ENCODE results near the gene CPT1A.
A peak's percentile ranks its signal among the peaks of the same experiment; 100 is the strongest.

The CPT1A gene

DNA sequence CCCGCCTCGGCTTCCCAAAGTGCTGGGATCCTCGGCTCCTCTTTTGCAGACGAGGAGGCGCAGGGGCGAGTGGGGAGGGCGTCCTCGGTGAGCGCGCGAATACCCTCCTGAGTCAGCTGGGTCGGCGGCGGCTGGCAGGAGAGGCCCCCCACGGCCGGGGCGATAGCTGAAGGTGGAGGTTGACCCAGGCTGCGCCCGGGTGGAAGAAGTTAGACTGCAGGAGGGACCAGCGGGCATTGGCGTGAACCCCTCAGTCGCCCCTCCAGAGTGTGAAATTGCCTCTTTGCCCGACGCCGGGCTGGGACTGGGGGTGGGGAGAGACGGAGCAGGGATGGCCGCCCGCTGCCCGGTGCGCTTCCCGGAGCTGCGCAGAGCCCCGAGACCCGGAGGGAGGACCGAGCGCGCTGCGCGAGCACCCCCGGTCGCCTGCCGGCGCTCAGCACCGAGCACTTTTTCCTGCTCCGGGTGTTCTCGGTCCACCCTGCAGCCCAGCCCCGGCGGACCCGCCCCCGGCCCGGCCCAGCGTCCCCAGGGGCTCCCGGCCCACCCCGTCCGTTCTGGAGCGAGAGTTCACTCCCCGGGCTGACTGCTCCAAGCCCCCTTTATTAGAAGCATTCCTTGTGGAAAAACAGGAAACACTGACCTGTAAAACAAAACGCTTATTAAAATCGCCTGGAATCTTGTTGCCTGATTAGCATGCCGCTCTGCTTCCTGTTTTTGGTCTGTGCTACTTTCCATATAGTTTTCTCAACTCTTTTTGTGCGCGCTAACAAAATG is 13.7 kb upstream of the CPT1A start:
- no peak for FAIRE-seq

DNA sequence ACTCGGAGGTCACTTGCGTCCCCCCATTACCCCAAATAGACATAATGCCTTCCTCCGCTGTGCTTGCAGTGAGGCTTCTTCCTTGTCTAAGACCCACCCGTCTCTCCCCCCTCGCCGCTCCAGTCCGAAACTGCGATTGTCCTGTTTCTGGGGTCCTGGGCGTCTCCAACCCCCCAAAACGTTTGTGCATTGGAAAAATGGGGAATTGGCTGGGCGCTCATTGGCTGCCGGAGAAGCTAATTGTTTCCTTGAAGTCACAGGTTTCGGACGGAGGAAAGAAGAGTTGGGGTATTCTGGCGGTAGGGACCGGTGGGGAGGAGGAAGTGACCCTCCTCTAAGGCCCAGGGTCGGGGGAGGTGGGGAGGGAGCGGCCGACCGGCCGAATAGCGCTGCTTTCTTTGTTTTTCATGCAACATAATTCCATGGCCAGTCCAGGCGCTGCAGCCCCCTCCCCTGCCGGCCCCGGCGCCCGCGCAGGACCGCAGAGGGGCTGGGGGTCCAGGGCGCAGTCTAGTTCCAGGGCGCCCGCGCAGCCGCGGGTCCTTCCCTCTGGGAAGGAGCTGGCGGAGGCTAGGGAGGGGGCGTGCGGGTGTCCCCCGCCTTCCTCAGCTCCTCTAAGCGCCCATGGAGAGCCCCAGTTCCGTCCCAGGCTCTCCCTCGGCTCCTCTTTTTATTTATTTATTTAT is 12.7 kb upstream of the CPT1A start:
- FAIRE-seq: no peak
- DNase-seq (ENCODE audit: extremely low spot score, insufficient read length, low read depth): no peak

More for the DNA sequence above, 13.7 kb upstream of the CPT1A start:
- DNase-seq (ENCODE audit: extremely low spot score, insufficient read length, low read depth): no peak

DNA sequence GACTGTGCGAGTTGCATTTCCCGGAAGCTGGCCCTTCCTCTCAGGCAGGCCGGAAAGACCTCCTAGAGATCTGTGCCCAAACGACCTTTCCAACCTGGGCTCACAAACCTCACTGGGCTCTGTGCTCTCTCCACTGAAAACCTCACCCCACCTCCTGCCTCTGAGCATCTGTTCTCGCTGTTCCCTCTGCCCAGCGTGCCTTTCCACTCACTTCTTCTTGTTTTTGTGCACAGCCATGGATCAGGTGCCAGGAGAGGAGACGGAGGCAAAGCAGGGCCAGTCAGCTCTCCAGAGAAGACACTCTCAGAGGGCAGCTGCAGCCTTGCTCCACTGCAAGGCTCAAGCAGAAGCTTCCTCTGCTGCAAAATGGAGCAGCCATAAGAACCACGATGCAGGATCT is 10.9 kb upstream of the CPT1A start:
- no peak for FAIRE-seq

DNA sequence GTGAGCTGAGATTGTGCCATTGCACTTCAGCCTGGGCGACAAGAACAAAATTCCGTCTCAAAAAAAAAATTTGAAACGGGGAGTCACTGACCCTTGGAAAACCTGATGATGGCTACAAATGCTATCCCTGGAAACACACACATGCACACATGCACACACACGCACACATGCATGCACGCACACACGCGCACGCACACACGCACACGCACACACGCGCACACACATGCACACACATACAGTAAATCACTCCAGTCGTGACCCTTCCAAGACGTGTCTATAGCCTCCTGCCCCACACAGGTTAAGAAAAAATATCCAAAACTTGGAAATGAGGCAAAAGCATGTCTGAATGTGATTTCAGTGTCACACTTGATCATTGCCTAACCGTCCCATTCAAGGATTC is 6.7 kb upstream of the CPT1A start:
- DNase-seq (ENCODE audit: extremely low spot score, insufficient read length, low read depth): no peak
- FAIRE-seq: no peak

More for the DNA sequence above, 10.9 kb upstream of the CPT1A start:
- DNase-seq (ENCODE audit: extremely low spot score, insufficient read length, low read depth): no peak

DNA sequence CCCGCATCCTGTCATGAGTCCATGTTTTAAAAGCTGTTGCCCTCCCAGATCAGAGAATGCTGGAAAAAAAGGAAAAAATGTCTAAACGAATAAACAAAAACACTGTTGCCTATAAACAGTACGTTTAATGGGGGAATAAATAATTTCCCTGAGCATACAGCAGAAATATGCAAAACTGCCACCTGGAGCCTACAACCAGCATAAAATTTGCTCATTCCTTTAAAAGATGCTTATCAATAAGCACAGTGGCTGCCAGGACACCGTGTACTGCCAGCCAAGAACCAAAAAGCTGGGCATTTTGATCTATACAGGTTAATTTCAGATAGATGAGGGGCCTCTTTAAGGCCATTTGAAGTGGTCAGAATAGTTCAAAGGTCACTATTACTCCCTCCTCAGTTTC is 5.7 kb upstream of the CPT1A start:
- no peak for FAIRE-seq

DNA sequence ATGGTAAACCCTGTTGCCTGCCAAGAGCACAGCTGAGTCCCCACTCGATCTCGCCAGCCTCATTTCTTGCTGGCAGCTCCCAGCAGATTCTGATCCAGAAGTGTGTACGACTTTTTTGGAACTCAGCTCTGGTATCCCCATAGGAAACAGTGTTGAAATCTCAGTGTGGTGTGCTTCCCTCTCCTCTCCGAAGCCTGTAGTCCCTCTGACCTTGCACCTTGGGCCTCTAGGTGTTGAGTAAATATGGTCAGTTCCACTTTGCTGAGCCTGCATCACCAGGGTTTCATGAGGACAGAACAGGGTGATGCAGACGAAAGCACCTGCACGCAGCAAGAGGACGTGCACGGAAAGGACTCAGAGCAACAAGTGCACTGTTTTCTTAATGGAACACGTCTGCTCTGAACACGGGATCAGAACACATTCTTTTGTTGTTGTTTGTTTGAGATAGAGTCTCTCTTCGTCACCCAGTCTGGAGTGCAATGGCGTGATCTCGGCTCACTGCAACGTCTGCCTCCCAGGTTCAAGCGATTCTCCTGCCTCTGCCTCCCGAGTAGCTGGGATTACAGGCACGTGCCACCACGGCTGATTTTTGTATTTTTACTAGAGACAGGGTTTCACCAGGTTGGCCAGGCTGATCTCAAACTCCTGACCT is 3.8 kb upstream of the CPT1A start:
- no peak for FAIRE-seq
- DNase-seq (ENCODE audit: extremely low spot score, insufficient read length, low read depth): no peak

More for the DNA sequence above, 5.7 kb upstream of the CPT1A start:
- no peak for DNase-seq (ENCODE audit: extremely low spot score, insufficient read length, low read depth)

DNA sequence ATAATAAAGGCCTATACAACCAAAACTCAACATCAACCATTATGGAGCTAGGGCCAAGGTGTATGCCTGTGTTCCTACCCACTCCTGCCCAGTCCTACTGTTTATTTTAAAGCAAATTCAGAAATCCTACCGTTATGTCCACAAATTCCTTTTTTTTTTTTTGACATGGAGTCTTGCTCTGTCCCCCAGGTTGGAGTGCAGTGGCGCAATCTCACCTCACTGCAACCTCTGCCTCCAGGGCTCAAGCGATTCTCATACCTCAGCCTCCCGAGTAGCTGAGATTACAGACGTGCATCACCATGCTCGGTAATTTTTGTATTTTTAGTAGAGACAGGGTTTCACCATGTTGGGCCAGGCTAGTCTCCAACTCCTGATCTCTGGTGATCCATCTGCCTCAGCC is 3.1 kb upstream of the CPT1A start:
- DNase-seq (ENCODE audit: extremely low spot score, insufficient read length, low read depth): no peak
- FAIRE-seq: no peak

DNA sequence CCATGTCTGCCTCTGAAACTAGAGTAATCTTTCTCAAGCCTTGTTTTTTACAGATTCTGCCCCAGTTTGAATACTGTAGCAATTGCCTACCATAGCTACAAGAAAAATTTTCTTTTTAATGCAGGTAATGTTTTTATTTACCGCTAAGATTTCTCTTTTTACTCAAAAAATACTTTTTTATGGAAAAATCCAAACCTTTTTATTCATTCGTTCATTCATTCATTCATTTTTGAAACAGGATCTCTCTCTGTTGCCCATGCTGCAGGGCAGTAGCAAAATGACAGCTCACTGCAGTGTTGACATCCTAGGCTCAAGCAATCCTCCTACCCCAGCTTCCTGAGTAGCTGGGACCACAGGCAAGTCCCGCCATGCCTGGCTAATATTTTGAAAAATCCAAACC is 2.7 kb upstream of the CPT1A start:
- DNase-seq (ENCODE audit: extremely low spot score, insufficient read length, low read depth) (no peak), FAIRE-seq (no peak)

DNA sequence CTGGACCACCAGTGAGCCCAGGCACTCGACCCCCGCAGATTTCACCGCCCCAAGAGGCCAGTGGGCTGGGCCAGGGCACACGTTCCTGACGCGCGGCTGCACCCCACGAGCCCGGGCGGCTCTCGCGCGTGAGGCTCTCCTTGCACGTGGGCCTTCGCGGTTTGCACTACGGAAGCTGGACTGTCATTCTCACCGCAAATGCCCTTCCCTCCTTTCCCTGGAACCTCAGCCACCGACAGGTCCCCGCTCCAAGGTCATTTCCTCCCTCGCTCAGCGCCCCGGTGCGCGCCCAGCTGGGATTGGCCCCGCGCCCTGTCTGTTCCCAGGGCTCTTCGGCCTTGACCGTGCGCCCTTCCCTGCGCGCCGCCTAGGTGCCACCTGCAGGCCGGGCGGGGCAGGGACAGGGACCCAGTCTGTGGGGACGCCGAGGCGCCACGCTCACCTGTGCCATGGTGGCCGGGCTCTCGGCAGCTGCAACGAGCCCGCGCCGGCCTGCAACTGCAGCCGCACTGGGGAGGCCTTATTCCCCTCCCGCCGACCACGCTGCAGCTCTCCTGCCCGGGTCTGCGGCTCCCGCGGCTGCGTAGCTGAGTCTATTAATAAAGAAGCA is 2.1 kb upstream of the CPT1A start:
- peak; percentile 62 for FAIRE-seq
- DNase-seq (ENCODE audit: extremely low spot score, insufficient read length, low read depth): peak; percentile 73

DNA sequence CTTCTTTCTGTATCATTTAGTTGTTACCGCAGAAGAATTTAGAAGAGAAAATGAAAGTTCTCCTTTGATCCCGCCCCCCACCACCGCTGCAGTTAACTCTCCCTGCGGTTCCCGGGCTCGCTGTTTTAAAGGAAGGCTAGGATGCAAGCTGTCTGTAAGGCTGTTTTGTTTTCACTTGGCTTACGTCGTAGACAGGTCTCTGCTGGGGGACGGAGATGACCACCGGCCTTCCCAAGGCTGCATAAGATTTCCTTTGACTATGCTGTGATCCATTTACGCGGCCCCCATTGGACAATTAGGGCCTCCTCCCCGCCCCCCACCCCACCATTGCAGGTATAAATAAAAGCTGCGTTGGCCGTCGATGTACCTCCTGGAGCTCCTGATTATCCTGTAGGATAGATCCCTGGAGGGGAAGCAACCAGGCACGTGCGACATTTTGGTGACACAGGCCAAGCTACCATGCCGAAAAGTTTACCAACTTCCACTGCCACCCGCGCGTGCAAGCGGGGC is 1.4 kb upstream of the CPT1A start:
- no peak for DNase-seq (ENCODE audit: extremely low spot score, insufficient read length, low read depth)
- peak; percentile 47 for FAIRE-seq

DNA sequence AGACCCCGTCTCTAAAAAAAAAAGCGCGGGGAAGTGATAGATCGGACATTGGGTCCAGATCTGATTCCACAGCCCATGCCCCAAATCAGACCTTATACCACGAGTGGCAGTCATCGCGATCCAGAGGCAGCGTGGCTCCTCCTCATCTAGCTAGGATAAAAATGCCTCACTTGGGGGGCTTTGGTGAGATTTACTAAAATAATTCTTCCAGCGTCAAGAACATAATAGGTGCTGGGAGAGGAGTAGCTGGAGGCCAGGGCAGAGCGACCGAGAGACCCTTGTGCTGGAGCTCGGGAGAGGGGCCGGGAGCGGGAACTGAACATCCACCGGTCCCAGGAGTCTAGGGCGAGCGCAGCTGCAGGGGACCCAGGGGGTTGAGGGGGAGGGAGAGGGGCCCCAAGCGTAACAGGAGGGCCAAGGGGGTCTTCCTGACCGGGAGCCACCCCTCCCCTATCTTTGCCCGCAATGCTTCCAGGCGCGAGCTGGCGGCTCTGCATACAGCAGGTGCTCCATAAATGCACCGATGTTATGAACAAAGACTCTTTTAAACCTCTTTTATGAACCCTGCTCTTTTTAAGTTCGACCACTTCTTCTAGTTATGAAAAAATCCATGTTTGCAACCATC is 823 bp upstream of the CPT1A start:
- FAIRE-seq: no peak

DNA sequence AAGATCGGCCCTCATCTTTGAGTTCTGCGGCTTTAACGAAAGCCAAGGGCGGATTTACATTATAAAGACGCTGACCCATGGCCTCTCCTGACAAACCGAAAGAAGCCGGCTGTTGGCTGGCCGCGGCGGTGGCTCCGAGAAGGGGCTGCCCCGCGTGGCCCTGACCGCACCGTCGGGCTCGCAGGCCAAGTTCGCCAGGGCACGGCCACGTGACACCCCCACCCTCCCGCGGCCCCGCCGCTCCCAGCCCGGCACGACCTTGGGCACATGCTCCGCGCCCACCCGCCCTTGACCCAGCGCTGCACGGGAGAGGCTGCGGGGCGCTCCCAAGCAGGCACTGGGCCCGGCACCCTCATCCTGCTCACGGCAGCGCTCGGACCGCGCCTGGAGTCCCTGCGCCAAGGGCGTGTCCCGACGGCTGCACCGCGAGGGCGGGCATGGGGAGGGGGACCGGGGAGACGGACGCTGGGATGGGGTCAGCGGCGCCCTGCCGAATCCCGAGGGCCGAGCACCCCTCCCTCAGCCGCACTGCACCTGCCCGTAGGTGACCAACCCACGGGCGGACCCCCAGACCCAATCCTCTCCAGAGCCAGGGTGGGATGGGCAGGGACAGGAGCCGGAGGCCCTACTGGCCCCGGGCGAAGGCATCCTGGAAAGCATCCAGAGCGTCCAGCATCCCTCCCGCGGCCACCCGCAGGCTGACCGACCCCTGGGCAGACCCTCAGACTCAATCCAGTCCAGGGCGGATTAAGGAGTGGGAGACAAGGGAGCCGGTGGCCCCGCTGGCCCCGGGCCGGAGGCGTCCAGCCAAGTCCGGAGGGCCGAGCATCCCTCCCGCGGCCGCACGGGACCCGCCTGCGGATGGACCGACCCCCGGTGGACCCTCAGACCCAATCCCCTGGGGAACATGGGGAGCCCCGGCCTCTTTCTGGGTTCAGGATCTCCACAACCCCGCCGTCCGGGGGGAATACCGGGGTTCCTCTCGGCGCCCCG is 759 bp downstream of the CPT1A start:
- FAIRE-seq (no peak), DNase-seq (ENCODE audit: extremely low spot score, insufficient read length, low read depth) (no peak)

More for the DNA sequence above, 823 bp upstream of the CPT1A start:
- DNase-seq (ENCODE audit: extremely low spot score, insufficient read length, low read depth): no peak

DNA sequence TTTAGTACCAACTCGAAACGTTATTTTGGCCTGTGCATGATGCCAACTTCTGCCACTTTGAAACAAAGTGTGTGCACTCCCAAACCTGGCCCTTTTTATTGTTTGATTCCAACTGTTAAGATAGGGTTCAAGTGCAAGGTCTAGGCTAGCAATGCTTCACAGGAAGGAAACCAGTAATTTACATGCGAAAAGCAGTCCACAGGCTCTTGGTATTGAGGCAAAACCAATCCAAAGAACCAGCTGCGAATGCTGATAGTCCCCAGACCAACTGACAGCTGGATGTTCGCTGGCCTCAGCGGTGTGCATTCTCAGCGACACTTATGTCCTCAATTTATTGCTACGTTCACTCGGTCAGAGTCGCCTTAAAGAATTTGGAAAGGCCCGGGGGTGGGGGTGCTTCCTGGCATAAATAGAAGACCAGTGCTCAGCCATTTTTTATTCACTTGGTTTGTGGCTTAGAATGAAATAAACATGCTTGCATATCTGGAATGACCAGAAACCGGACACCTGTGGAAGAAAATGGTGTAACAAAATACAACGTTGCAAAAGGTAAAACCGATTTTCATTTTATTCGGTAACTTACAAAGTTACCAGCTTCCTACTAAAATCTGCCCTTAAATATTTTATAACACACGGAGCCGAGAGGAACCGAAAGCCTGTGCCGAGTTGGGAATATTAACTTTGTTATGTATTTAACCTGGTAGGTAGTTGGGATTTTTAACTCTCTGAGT is 1.6 kb downstream of the CPT1A start:
- no peak for DNase-seq (ENCODE audit: extremely low spot score, insufficient read length, low read depth)
- FAIRE-seq: peak; percentile 63

DNA sequence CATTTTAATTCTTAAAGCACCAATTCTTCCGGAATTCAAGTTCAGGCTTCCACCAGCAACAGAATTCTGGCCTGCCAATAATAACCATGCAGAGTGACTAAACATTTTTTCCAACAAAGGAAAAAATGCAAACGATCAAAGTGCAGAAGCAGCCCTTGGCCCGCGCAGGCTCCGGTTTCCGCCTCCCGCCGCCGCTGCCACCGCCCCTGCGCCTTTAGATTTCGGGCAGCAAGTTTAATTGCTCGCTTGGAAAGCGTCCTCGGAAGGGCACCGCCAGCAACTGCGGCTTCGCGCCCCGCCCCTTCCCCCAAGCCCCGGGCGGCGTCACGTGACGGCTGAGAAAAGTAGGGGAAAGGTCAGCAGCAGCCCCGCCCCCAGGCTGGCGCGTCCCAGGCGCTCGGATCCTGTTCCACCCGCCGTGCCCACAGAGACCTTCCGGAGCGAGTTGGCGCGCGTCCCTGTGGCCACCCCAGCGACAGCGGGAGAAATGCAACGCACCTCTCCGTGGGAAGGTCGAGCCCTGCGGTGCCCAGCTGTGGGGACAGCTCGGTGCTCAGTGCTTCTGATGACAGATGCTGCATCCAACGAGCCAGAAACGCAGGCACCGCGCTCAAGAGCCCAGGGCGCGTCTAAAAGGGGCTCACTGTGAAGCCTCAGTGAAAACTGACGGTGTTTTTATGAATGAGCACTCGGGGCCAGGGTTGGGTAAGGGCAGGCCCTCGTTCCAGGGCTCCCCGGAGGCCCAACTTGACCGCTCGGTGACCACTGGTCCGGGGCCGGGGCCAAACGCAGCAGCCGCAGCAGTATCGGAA is 2.5 kb downstream of the CPT1A start:
- DNase-seq (ENCODE audit: extremely low spot score, insufficient read length, low read depth) (peak; percentile 79), FAIRE-seq (peak; percentile 83)

DNA sequence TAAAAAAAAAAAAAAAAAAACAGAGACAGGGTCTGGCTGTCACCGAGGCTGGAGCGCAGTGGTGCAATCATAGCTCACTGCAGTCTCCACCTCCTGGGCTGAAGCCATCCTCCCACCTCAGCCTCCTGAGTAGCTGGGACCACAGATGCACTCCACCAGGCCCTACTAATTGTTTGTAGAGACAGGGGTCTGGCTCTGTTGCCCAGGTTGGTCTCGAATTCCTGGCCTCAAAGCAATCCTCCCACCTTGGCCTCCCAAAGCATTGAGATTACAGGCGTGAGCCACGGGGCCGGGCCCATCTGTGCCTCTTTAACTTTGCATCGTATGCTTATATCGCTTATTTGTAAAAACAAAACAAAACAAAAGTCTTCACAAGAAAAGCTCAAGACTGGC is 3.1 kb downstream of the CPT1A start:
- DNase-seq (ENCODE audit: extremely low spot score, insufficient read length, low read depth) (no peak), FAIRE-seq (no peak)

DNA sequence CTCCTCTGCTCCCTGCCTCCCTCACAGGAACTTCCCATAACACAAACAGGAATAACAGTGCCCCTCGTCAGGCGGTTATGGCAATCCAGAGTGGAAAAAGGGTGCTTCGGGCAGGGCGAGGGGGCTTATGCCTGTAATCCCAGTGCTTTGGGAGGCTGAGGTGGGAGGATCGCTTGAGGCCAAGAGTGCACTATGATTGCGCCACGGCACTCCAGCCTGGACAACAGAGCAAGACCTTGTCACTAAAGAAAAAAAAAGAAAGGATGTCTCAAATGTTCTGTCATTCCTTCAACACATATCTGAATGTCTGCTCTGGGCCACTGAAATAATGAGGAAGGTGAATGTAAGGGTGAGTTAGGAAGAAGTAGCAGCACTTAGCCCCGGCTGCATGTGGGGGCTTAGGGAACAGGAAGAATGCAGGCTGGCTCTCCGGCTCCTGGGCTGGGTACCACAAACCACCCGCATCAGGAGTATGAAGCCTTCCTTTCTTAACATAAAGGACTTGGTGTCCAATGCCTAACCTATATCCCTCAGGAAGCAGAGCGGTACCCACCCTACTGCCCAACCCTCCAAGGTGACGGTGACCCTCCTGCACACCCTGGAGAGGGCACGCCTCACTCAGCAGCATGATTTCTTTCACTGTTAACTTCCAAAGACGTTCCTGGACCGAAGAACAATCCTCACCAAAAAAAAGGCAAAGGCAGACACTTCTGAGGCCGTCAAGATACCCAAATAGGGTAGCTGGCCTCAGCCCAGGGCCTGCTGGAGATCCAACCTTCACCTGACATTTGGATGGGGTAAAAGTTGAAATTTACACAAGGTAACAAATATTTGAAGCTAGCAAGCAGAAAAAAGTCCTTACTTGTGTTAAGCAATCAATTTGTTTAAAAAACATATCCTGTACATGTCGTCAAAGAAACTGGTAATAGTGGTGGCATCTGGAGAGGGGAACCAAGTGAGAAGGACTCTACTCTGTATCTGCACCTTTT is 3.8 kb downstream of the CPT1A start:
- no peak for FAIRE-seq

More for the DNA sequence above, 3.8 kb downstream of the CPT1A start:
- DNase-seq (ENCODE audit: extremely low spot score, insufficient read length, low read depth): no peak
